HG03045 (cell line): ENCODE results near the gene BHLHA15.

Source experiments
- ATAC-seq: cut with Tn5 transposase; IDR thresholded peaks from one replicate; pipeline ENCODE4 v1.9.1; 2021; ENCODE audit warnings: mild to moderate bottlenecking, moderate library complexity; ENCODE audit not compliant: unreplicated experiment

The BHLHA15 gene

DNA sequence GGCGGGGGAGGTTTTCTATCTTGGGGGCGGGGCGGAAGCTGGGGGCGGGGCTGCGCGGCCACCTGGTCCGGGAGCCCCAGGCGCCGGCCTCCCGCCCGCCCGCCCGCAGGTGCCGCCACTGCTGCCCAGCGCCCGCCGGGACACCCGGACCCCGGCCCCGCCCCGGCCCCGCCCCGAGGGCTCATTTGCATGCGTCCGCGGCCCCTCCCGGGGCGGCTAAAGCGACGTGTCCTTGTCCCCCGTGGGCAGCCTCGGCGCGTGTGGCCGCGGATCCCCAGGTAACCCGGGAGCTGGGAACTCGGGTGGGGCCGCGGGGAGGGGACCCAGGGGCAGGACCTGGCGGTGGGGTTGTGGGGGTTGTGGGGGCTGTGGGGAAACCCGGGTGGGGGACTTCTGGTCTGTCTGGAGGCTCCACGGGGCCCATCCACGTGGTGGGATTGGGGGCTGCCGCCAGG, at the start of gene BHLHA15:
TSS of gene BHLHA15 (plus strand) at position 219 of the 455 bp plus-strand sequence. CDS start 871 bp downstream, outside the sequence.
- peak; percentile 41 for ATAC-seq

GRCh38 chr7:98162758-98163157, 48.5 kb upstream of the BHLHA15 start:
- no peak for ATAC-seq

DNA sequence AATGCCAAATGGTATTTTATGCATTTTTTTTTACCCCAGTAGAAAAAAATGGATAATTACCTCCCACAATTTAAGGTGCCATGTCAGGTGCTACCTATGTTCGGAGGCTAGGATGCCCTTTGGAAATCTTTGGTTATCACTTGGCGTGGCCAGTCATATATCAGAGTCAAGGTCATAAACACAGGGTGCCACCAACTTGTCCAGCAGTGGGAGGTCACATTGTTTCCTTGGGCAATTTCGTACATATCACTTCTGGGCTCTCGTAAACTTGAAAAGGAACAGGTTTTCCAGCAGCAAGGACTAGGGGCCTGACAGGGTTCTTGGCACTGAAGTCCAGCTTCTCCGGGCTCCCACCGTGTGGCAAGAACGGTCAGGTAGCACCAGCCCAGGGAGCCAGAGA, 48.0 kb upstream of the BHLHA15 start:
- no peak for ATAC-seq

DNA sequence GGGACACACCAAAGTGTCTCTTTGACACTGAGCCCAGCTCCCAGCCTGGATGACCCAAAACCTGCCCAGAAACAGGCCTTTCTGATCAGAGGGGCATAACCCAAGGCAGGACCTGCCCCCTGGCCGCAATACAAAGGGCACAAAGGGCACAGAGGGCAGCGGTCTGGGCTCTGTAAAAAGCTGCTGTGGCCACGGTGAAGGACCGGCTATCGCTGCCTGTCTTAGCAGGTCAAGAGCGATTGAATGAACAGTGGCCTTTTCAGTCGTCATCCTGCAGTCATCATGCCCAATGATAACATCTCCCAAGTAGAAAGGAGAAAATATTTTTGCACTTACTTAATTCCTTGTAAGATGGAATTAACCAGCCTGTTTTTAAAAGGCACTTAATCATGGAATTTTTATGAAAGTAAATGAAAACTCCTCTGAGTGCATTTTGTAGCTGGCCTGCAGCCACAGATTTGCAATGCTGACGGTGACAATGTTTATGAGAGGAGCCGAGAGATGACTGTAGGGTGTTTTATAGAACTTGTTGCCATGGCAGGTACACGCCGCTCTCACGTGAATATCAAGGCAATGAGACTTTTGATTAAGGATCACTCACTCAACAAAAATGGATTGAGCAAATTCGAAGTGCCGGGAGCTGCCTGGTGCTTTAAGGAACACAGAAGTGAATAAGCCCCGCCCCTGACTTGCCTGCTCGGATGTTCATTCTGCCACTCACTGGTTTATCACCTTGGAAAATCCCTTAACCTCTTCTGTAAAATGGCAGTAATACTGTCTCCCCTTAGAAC, 47.3 kb upstream of the BHLHA15 start:
- no peak for ATAC-seq

GRCh38 chr7:98165827-98166667, 45.2 kb upstream of the BHLHA15 start:
- ATAC-seq, result no peak

DNA sequence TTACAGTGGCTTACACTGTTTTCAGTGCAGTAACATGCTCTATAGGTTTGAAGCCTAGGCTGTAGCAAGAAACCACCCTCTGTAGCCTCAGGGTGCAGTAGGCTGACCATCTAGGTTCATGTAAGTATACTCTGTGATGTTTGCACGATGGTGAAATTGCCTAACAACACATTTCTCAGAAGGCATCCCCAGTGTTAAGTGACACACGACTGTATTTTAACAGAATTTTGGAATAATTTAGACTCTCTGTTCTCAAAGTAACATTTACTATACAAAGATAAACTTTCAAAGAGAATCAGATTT, 44.6 kb upstream of the BHLHA15 start:
- no peak for ATAC-seq

- ATAC-seq, result no peak
Observed at GRCh38 chr7:98167653-98168052, 43.6 kb upstream of the BHLHA15 start.

- ATAC-seq, result peak; percentile 74
Observed at GRCh38 chr7:98168181-98168903, 42.9 kb upstream of the BHLHA15 start.

GRCh38 chr7:98168904-98169621, 42.2 kb upstream of the BHLHA15 start:
- ATAC-seq, result no peak

DNA sequence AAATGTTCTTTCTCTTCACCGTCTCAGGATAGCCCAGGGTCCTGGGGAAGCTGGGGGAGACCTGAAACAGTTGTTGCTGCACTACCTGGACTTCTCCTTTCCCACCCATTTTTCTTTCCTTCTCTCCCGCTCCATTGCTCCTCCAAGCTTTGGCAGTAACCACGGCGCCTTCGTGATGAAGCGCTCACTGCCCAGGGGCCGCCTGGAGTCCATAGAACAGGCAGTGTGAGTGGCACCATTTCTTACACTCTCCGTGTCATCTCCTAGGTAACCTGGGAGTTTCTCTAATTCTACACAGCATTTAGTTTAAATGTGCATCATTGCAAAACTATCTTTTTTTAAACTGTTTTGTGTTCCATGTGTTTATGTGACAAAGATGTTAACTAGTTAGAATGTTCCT, 40.3 kb upstream of the BHLHA15 start:
- ATAC-seq, result no peak

DNA sequence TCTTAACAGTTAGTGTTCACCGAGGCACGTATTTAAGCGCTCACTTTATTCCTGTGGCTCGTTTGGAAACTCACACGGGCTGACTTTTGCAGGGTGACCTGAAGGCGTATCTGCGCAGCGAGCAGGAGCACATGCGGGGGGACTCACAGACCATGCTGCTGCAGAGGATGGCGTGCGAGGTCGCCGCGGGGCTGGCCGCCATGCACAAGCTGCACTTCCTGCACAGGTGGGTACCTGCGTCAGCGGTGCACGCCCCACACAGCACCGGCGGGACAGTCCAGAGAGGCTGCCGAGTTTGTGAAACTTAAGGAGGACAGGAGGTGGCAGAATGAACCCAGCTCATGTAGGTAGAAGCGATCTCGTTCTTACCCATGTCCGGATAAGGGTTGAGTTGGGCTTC, 39.8 kb upstream of the BHLHA15 start:
- no peak for ATAC-seq

DNA sequence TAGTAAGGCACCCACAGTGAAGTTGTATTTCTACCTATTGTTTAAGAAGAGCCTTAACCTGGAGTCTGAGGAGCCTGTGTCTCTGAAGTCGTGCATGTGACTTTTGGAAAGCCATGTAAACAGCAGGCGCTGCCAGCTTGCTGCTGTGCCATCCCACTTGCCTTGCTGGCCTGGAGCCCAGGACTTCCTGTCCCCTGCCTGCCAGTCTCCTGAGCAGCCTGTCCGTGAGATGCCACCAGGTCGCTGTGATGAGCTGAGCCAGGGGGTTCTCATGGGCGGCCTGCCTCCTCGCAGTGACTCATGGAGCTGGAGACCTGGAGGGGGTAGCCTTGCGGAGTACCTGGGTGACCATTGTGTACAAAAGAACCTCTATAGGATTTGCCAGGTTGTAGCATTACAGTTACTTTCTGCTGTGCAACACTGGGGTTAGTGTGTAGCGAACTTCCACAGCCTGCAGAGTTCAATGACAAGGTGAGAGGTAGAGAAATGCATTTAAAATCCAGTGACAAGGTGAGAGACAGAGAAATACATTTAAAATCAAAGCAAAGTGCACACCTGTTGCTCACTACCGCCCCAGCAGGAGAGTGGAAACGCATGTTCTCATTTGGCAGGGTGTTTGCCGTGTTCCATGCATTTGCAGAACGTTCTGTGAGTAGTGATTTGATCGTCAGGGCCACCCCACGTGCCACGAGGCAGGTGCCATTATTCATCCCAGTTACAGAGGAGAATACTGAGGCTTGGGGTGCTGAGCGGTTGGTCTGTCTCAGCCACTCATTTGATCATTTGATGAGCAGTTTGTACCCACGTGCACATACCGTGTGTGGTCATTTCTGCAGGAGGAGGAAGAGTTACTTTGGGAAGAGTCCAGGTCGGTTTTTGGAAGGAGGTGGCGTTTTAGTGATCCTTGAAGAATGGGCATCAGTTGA, 36.6 kb upstream of the BHLHA15 start:
- no peak for ATAC-seq

- ATAC-seq, result no peak
Observed at GRCh38 chr7:98175260-98175940, 35.8 kb upstream of the BHLHA15 start.

DNA sequence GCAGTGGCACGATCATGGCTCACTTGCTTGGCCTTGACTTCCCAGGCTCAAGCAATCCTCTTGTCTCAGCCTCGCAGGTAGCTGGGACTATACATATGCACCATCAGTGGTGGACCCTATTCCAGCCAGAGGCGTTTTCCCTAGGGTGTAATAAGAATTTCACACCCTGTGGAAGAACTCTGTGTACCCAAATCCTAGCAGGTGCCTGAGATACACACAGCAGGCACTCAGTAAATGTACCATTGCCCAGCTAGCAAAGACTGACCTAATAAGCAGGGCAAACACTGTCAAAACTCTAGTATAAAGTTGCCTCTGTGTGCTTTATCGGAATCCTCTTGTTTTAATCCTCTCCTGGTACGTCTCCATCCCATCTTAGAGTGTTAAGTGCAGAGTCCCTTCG, 33.7 kb upstream of the BHLHA15 start:
- ATAC-seq, result no peak

- no peak for ATAC-seq
Observed at GRCh38 chr7:98178321-98178720, 32.9 kb upstream of the BHLHA15 start.

DNA sequence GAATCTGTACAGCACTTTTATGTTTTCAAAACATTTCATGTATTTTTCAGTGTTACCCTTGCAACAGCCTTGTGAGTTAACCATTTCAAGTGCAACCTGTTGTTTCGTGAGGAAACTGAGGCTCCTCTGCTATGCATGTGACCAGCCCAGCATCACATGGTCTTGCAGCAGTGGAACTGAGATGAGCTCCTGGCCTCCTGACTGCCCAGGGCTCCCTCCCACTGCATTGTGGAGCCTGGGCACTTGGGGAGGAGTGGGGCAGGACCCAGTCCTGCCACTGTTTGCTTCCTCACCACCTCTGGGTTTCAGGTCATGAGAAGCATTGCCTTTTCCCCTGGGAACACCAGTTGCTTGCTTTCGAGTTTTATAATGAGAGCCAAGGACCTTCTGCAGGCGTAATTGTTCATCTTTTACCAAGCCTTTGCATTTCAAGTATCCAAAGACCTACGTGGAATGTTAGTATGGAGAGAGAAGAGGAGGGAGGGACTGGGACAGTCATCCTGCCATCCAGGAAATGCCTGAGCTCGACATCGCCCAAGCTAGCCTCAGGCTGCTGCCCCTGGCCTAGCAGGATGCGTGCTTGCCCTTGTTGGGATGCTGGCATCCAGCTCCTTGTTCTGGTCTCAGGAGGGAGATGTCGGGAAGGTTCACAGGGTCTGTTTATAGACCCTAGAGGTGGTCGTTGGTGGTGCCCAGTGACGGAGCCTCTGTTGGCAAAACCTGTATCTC, 32.3 kb upstream of the BHLHA15 start:
- no peak for ATAC-seq

DNA sequence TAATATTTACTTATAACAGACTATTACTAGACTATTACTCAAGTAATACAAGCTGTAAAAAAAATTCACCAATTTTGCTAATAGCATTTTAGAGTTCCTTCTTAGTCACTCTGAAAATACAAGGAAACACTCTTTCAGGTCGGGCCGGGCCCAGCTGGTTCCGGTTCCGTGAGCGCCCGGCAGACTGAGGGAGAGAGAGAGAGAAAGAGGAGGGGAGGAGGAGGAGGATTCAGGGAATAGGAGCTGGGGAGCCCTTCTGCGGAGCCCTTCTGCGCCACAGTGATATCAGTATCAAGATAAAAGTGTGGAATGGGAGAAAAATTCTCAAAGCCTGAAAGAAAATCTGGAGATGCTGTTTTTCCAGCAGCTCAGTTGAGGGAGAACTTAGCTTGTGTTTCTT, 30.5 kb upstream of the BHLHA15 start:
- no peak for ATAC-seq

GRCh38 chr7:98185101-98185500, 26.1 kb upstream of the BHLHA15 start:
- ATAC-seq, result no peak
